ENCODE data around the gene HFE.

GRCh38 chr6:26131618-26132017 is 44.4 kb downstream of the HFE start:
- TF ChIP-seq CTCF (IDR thresholded peaks at IDR 0.05) (no peak), POLR2A (IDR thresholded peaks at IDR 0.05) (no peak), EP300 (IDR thresholded peaks at IDR 0.05) (no peak)

All from suprapubic skin (tissue), 3 donors.